ENCODE data around the gene TPCN2.
"Not testable (repeated sequence)": the region's sequence is repeated elsewhere in the genome, so short reads cannot be mapped to it uniquely, and the experiment has no call there.

TPCN2 gene

GRCh38 chr11:69076129-69076791, 27.5 kb downstream of the TPCN2 start:
- no peak for DNase-seq (ENCODE audit: low read depth)

DNA sequence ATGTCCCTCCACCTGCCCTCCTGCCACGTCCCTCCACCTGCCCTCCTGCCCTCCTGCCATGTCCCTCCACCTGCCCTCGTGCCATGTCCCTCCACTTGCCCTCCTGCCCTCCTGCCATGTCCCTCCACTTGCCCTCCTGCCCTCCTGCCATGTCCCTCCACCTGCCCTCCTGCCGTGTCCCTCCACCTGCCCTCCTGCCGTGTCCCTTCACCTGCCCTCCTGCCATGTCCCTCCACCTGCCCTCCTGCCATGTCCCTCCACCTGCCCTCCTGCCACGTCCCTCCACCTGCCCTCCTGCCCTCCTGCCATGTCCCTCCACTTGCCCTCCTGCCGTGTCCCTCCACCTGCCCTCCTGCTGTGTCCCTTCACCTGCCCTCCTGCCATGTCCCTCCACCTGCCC, 28.2 kb downstream of the TPCN2 start:
- not testable (repeated sequence) for DNase-seq (ENCODE audit: low read depth)

GRCh38 chr11:69078508-69078907, 29.8 kb downstream of the TPCN2 start:
- no peak for DNase-seq (ENCODE audit: low read depth)

GRCh38 chr11:69078930-69079605, 30.3 kb downstream of the TPCN2 start:
- no peak for DNase-seq (ENCODE audit: low read depth)

GRCh38 chr11:69079661-69080256, 31.0 kb downstream of the TPCN2 start:
- DNase-seq (ENCODE audit: low read depth): no peak

DNA sequence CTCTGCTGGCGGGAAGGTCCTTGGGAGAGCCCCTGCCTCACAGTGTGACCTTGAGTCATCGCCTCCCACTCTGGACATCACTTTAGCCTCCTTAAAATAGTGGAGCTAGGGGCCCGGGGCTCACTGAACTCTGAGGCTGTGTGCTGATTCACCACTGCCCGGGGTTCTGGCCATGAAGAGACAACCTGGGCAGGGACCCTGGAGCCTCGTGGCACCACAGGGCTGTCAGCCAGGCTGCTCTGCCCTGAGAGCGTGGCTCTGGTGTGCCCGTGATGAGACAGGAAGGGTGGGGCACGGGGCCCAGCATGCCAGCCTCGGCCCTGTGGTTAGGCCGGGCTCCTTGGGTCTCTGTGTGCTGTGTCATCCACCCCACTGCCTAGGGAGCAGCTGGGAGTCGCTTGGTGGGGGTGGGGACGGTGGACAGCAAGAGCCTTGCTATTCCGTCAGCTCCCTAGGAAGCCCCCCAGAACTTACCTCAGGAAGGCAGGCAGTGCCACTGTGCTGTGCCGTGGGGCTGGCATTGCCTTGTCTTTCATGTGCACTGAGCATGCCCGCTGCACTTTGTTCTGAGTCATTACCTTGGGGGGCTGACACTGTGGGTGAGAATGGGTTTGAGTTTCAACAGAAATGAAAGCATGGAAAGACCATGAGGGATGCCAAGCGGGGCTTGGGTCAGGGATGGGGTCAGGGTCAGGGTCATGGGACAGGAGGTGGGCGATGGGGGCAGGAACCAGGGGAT, 31.7 kb downstream of the TPCN2 start:
- DNase-seq (ENCODE audit: low read depth): no peak

GRCh38 chr11:69081180-69081579, 32.4 kb downstream of the TPCN2 start:
- no peak for DNase-seq (ENCODE audit: low read depth)

DNA sequence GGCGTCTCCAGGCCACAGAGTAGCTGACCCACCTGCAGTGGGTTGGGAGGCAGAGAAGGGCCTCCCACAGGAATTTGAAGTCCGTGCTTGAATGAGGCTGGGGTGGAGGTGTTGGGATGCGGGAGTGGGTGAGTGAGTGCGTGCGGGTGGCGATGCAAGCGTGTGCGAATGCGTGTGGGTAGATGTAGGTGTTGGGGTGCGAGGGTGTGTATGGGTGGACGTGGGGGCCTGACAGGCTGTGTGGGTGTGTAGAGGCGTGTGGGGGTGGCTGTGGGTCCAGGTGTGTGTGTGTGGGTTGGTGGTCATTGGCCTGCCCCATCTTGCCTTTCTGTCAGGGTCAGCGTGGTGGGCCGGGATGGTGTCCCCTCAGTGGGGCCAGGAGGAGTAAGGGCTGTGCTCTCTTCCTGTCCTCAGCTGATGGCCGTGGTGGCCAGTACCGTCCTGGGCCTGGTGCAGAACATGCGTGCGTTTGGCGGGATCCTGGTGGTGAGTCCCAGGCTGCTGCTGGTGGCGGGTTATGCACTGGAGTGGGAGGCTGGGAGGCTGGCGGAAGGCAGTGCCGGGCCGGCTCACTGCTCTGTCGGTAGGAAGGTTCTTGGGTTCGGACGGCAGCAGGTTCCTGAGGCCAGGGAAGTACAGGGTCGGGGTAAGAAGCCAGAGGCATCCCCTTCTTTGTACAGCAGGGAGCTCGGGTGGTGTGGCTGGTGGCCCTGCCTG, 35.0 kb downstream of the TPCN2 start:
- DNase-seq (ENCODE audit: low read depth): no peak

- no peak for DNase-seq (ENCODE audit: low read depth)
Observed at GRCh38 chr11:69084371-69084770, 35.6 kb downstream of the TPCN2 start.

DNA sequence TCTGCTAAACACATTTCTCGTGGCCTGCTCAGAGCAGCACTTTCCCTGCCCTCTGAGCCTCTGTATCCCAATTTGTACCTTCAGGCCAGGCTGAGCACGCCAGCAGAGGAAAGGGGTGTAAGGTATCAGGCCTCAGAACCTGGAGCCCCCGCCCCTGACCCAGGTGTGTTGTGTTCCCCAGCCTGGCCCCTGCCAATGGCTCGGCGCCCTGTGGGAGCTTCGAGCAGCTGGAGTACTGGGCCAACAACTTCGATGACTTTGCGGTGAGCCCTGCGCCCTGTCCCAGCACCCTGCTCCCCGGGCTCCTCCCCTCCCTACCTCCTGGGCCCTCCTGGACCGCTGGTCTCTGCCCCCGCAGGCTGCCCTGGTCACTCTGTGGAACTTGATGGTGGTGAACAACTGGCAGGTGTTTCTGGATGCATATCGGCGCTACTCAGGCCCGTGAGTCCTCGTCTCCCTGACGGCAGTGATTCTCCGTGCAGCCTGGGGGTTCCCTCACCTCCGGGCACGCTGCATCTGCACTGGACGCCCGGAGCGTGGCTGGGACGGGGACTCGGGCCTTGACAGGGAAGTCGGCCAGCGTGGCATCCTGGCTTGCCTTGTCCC, 36.9 kb downstream of the TPCN2 start:
- DNase-seq (ENCODE audit: low read depth): no peak

- no peak for DNase-seq (ENCODE audit: low read depth)
Observed at GRCh38 chr11:69086152-69087132, 37.7 kb downstream of the TPCN2 start.

DNA sequence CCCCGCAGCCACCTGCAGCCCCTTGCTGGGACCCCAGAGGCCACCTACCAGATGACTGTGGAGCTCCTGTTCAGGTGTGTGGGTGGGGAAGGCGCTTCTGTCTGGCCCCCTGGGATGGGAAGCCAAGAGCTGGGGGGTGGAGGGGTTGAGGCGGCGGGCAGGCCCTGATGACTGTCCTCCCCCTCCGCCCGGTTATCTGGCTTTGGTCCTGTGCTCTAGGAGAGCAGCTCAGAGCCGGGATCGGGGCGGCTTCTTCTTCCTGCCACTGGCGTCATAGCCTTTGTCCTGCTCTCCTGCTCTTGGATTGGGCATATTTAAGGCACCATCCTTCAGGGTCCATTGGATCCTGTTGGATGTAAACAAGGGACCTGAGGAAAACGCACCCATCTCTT, 38.4 kb downstream of the TPCN2 start:
- no peak for DNase-seq (ENCODE audit: low read depth)

- DNase-seq (ENCODE audit: low read depth): no peak
Observed at GRCh38 chr11:69087811-69088210, 39.1 kb downstream of the TPCN2 start.

GRCh38 chr11:69088676-69089146, 40.0 kb downstream of the TPCN2 start:
- no peak for DNase-seq (ENCODE audit: low read depth)

GRCh38 chr11:69089258-69089657, 40.5 kb downstream of the TPCN2 start:
- DNase-seq (ENCODE audit: low read depth): peak; percentile 60

- no peak for DNase-seq (ENCODE audit: low read depth)
Observed at GRCh38 chr11:69091638-69092165, 43.0 kb downstream of the TPCN2 start.

DNA sequence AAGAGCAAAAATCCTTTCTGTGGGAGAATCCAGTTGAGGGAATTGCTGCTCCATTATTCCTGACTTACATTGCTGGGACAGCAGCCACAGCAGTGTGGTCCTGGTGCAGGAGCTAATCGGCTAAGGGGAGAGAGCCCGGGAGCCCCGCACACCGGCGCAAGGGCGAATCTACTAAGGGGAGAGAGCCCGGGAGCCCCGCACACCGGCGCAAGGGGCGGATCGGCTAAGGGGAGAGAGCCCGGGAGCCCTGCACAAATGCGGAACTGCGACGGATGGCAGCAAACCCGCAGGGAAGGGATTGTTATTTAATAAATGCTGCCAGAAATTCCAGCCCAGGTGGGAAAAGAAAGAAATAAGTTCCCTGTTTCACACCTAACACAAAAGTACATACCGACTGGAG, 43.5 kb downstream of the TPCN2 start:
- no peak for DNase-seq (ENCODE audit: low read depth)

- DNase-seq (ENCODE audit: low read depth): no peak
Observed at GRCh38 chr11:69093106-69093505, 44.4 kb downstream of the TPCN2 start.

DNA sequence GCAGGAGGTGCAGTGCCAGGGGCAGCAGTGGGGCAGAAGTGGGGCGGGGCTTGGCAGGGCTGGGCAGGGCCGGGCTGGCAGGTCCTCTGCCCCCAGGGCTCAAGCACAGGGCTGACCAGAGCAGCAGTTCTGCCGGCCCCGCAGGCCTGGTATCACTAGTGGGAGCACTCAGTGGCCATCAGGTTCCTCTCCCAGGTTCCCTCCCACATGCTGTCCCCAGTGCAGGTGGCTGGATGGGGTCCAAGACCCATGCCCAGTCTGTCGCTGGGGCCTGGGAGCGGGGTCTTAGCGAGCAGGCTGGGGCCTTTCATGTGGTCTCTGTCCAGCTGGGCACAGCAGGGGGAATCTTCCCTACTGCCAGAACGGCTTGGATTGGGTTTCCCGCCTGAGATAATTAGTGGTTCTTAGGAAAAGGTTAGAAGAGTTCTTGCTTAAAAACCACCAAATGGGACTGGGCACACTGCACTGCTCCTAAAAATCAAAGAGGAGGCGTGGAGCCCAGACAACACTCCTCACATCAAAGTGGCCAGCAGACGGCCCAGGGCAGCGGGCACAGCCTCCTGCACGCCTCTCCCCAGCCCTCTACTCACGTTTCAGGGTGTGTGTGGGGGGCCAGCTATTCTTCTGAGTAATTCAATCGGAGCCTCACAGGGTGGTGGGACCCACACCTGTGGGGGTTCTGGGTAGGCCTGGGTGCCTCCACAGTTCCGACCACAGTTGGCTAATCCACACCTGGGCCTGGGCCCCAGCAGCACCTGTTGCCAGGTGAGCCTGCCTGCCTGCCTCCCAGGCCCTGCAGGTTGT, 45.6 kb downstream of the TPCN2 start:
- DNase-seq (ENCODE audit: low read depth): no peak

Measured in GM04503 (cell line).